Left ventricle myocardium inferior (tissue), 1 donor: ENCODE measurements around the gene ERG. TPM values are rescaled to one million over a fixed set of nuclear protein-coding genes. Genes with fewer than 3 reads are reported as not detected.

Experiments used
- DNase-seq: peaks from one replicate; pipeline ENCODE4 v3.0.0-alpha.2; 2020
- H3K27ac ChIP-seq: fragments of 200-600 bp; replicated peaks from 2 replicates; pipeline ENCODE4 v1.8.0; 2021
- H3K27me3 ChIP-seq: fragments of 200-600 bp; 2 replicates; pipeline ENCODE4 v1.8.0; 2021; ENCODE audit warnings: low read depth
- H3K36me3 ChIP-seq: fragments of 200-600 bp; 2 replicates; pipeline ENCODE4 v1.8.0; 2021
- H3K4me1 ChIP-seq: fragments of 200-600 bp; 2 replicates; pipeline ENCODE4 v1.8.0; 2021
- H3K4me3 ChIP-seq: fragments of 200-600 bp; 2 replicates; pipeline ENCODE4 v1.8.0; 2021; ENCODE audit warnings: mild to moderate bottlenecking, moderate library complexity
- H3K9me3 ChIP-seq: fragments of 200-600 bp; replicated peaks from 2 replicates; pipeline ENCODE4 v1.8.0; 2021
- intact Hi-C: fragments of 100-400 bp; cut with micrococcal nuclease; formaldehyde crosslinking; loops from one replicate; pipeline ENCODE4 v1.11.0; 2022
- total RNA-seq: library from RNA; stranded (reverse); fragmentation: NEBNext Ultra II Directional; extraction: Animal tissue kit (Norgen Biotek cat#: 25700); gene quantifications from one replicate; pipeline ENCODE4 v1.2.1, GENCODE V29; 2021
- TF ChIP-seq, protein P1 (sequence below): fragments of 200-600 bp; IDR thresholded peaks from 2 replicates; pipeline ENCODE4 v1.8.0; 2021; ENCODE audit warnings: antibody characterized with exemption, mild to moderate bottlenecking, borderline replicate concordance
- donor health status: DM: no; HTN: yes; CAD: no; lungs with severe emphysema.

Gene ERG
- total RNA-seq, 1 donor from 2014 or later, result 17.3 TPM

DNA sequence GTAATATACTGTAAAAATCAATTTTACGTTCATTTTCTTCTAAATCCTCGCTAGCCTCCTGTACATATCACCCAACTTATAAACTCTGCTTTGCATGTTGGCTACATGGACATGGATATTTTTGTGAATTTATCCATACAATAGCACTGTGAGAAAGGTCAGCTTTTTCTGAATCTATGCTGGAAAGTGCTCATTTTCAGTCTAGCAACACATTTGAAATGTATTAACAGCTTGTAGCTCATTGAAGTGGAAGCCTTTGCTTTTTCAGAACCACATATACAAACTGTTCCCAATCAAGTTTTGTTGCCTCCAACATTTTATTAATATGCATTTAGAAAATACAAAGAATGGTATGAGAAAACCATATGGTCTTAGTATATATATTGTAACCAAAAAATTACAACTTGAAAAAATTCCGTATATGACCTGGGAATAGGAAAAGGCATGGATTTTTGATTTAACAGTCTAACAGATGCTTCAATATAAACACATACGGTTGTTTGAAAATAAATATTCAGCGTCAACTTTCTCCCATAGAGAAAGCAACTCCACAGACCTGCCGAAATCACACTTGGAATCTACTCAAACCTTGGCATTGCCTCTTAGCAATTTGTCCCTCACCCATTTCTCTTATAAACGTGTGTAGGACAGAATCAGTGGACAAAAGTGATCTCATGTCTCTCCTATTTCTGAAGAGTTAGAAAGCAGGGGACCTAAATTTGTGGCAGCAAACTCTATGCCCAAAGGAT, 112.7 kb downstream of the ERG start:
- Histone ChIP-seq H3K27me3 (no peaks in the 10 kb centered on the region), H3K27ac (no peak overlapping the region), H3K4me1 (peaks cover 19% of the 10 kb centered on the region), H3K4me3 (no peak overlapping the region), H3K36me3 (no peaks in the 10 kb centered on the region), H3K9me3 (no peaks in the 10 kb centered on the region)
- DNase-seq, result no peak
- TF ChIP-seq, protein P1, sequence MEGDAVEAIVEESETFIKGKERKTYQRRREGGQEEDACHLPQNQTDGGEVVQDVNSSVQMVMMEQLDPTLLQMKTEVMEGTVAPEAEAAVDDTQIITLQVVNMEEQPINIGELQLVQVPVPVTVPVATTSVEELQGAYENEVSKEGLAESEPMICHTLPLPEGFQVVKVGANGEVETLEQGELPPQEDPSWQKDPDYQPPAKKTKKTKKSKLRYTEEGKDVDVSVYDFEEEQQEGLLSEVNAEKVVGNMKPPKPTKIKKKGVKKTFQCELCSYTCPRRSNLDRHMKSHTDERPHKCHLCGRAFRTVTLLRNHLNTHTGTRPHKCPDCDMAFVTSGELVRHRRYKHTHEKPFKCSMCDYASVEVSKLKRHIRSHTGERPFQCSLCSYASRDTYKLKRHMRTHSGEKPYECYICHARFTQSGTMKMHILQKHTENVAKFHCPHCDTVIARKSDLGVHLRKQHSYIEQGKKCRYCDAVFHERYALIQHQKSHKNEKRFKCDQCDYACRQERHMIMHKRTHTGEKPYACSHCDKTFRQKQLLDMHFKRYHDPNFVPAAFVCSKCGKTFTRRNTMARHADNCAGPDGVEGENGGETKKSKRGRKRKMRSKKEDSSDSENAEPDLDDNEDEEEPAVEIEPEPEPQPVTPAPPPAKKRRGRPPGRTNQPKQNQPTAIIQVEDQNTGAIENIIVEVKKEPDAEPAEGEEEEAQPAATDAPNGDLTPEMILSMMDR, result no peak
- intact Hi-C loops, result no loop called here

DNA sequence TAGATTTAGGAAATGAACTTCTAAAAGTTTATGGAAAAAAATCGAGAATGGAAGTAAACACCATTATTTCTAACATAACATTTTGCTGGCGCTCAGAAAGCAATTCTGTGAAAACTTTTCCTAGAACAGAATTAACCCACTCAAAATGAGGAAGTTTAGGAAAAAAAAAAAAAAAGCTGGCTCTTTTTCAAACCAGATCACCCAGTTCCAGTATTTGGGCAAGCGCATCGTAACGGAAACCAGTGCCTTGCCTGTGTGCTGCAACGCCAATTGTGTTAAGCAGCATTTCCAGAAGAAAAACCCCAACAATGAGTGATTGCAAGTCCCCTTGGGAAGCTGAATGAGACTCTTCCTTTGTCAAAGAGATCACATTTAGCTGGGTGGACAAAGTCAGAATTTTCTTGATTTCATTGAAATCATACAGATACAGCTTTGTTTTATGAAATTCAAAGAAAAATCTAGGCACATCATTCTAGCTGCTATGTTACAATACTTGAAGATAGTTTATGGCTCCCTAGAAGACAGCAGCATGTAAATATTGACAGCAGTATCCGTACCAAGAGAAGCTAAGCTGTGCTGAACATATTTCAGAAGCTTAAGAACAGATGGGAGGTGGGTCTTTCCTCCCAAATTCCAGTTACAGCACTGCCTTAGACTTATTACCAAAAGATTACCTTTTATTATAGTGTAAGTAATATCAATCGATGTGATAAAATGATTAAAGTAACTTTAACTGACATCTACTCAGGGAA, 113.4 kb downstream of the ERG start:
- no peak for DNase-seq
- H3K9me3 ChIP-seq, result no peaks in the 10 kb centered on the region
- H3K4me1 ChIP-seq, result peaks cover 17% of the 10 kb centered on the region
- H3K27ac ChIP-seq, result no peak overlapping the region
- no peaks in the 10 kb centered on the region for H3K27me3 ChIP-seq
- no peak overlapping the region for H3K4me3 ChIP-seq
- TF ChIP-seq, protein P1, result no peak
- intact Hi-C loops, result no loop called here
- H3K36me3 ChIP-seq, result no peaks in the 10 kb centered on the region

DNA sequence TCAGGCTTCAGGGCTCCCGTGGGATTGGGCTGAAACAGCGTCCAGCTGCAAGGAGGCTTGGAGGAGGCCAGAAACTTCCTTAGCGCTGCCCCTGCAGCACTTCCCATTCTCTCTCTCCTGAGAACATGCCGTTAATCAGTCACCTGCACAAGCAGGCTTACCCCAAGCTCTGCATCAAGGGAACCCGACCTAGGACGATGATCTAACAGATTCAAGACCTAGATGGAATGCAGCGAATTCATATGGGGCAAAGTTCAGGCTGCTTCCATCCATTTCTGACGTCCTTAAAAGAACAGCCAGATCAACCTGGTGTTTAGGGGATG, 114.1 kb downstream of the ERG start:
- no peak overlapping the region for H3K27ac ChIP-seq
- H3K27me3 ChIP-seq, result no peaks in the 10 kb centered on the region
- no peak for DNase-seq
- TF ChIP-seq, protein P1, result no peak
- no peaks in the 10 kb centered on the region for H3K9me3 ChIP-seq
- intact Hi-C loops, result no loop called here
- no peaks in the 10 kb centered on the region for H3K36me3 ChIP-seq
- peaks cover 10% of the 10 kb centered on the region for H3K4me1 ChIP-seq
- no peak overlapping the region for H3K4me3 ChIP-seq

DNA sequence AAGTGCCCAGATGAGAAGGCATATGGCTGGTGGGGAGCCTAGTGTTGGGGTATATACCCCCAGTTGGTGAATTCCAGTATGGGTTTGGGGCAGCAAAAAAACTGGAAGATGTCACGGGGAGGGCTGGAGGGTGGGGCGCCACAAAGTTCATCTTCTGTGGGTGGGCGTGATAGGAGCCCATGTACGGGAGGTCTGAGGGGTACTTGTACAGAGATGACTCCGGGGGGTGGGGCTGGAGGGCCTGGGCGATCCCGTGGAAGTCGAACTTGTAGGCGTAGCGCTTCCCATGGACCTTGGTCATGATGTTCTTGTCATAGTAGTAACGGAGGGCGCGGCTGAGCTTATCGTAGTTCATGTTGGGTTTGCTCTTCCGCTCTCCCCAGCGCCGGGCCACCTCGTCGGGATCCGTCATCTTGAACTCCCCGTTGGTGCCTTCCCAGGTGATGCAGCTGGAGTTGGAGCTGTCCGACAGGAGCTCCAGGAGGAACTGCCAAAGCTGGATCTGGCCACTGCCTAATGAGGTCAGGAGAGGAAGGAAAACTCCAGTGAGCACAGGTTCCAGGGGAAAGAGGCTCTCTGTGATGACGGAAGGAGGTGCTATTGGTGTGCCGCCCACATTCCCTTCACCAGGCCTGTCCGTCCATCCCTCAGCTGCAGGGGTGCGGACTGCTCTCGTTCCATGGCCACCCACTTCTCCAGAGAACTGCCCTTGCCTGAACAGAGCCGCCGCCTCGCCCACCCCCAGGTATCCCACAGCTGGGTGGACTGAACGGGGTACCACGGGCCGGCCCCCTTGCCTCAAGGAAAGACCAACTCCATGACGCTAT, 114.7 kb downstream of the ERG start:
- peaks cover 6% of the 10 kb centered on the region for H3K4me1 ChIP-seq
- TF ChIP-seq, protein P1, result no peak
- H3K27ac ChIP-seq, result no peak overlapping the region
- intact Hi-C loops, result no loop called here
- no peaks in the 10 kb centered on the region for H3K36me3 ChIP-seq
- H3K9me3 ChIP-seq, result no peaks in the 10 kb centered on the region
- no peak for DNase-seq
- H3K27me3 ChIP-seq, result no peaks in the 10 kb centered on the region
- no peak overlapping the region for H3K4me3 ChIP-seq

DNA sequence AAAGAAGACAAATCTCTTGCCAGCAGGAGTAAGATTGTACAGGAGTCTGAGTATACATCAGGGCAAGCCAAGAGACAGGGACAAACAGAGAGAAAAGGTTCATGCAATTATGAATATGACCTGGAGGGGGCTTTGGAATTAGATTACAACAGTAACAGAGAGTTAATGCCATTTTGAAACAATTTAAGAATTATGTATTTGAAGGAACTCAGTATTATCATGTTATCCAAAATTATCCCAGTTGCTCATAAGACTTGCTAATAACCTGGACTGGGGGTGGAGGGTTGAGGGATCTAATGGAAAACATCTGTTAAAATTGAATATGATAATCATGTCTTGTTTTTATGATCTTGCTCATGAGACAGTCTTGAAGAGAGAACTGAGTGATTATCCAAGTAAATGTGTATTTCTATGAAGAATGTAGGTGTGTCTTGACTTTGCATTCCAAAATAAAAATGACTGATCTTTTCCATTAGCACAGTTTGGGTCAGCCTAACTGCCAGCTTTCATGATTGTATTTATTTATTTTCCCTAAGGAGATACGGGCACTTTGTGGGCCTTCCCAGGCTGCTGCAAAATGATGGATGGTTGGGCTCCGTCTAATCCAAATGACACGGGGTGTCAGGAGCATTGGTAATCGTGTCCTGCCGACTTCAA, 117.7 kb downstream of the ERG start:
- intact Hi-C loops, result no loop called here
- DNase-seq, result no peak
- no peak overlapping the region for H3K27ac ChIP-seq
- TF ChIP-seq, protein P1, result peak; percentile 25
- H3K27me3 ChIP-seq, result no peaks in the 10 kb centered on the region
- H3K9me3 ChIP-seq, result no peaks in the 10 kb centered on the region
- no peaks in the 10 kb centered on the region for H3K36me3 ChIP-seq
- no peak overlapping the region for H3K4me3 ChIP-seq
- peaks cover 21% of the 10 kb centered on the region for H3K4me1 ChIP-seq
